Left forelimb (tissue), 1 donor: ENCODE results near the gene TSPAN13.
A peak's percentile ranks its signal among the peaks of the same experiment; 100 is the strongest.

ENCODE experiments used
- DNase-seq: peaks from one replicate; pipeline ENCODE4 v3.0.0-alpha.2; 2018; ENCODE audit warnings: low spot score

Gene TSPAN13

DNA sequence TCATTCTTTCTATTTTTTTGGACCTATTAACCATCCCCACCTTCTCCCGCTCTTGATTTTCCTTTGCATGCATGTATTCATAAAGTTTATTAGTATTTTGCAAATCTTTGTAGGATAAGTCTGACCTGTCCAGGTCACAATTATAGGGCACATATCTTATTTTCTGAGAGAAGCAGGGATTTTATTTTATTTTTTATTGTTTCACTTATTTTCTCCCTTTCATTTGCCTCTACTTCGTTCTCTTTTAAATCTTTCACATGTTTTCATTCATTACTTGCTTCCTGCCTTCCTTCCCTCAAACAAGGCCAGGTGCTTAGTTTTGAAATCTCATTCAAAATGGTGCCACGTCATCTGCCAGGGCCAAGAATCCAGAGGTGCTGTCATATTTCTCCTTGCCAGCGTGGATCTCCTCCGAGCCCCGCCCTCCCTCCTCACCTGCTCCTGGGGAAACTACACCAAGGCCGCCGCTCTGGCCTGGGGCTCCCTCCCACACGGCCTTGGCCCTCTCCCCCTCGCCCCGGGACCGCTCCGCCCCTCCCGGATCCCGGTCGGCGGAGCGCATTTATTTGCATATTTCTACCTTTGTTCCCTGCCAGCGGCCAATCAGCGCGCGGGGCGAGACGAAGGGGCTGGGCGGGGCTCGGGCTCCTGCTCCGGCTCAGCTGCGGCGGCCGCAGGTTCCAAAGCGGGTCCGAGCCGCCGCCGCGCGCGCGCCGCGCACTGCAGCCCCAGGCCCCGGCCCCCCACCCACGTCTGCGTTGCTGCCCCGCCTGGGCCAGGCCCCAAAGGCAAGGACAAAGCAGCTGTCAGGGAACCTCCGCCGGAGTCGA lies at the start of gene TSPAN13:
Gene TSPAN13 (plus strand): TSS at position 654 of the 830 bp plus-strand sequence. CDS start 213 bp downstream, outside the sequence.
- DNase-seq = peak; percentile 78

- no peak for DNase-seq
Measured at GRCh38 chr7:16708511-16708910, 45.0 kb upstream of the TSPAN13 start.

DNA sequence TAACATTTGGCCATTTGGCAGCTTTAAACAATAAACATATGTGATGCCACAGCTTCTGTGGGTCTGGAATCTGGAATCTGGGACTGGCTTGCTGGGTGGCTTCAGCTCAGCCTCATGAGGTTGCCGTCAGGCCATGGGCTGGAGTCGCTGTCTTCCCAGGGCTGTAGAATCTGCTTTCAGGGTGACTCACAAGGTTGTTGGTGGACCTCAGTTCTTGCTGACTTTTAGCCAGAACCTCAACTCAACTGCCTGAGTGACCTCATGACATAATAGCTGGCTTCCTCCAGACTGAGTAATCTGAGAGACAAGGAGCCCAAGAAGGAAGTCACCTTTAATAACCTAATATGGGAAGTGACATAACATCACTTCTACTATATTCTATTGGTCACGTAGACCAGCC lies 44.6 kb upstream of the TSPAN13 start:
- DNase-seq = no peak

DNA sequence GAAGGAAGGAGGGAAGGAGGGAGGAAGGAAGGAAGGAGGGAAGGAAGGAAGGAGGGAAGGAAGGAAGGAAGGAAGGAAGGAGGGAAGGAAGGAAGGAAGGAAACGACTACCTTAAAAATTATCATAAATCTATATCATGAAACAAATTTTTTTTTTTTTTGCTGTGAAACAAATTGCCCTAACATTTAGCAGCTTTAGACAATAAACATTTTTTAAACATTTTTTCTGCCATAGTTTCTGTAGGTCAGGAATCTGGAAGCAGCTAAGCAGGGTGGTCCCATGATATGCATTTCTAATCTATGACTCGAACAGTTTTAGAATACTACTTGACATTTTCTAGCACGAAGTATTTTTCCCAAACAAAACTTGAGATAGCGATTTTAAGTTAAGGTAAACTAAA lies 42.9 kb upstream of the TSPAN13 start:
- DNase-seq = no peak

DNA sequence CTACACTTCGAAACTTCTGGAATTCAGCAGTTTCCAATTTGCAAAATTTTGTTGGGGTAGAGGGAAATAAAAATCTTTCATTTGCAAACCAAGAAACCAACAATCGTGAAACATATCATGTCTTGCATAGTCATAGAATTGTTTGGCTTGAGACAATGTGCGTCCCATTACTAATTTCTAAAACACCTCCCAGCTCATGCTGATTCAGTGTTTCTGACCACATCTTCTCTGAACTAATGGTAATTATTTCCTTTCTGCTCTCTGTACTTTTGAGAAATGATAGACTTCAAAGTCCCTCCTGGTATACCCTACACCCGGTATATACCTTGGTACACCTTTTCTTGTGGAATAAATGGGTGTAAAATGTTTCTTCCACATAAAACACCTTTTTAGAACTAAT lies 41.8 kb upstream of the TSPAN13 start:
- no peak for DNase-seq

DNA sequence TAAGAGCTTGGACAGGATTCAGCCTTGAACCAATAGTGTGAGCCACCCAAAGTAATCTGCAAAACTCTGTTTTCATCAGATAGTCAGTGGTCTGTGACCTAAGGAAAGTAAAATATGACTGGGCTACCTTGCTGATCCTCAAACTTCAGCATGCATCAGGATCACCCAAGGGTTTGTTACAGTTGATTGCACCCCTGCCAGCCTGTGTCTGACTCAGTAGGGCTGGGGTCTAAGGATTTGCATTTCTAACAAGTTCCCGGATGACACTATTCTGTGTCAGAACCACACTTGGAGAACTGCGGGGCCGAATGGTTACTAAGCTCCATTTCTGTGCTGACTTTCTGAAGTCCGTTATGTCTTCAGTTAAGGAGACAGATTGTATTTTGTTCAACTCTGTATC lies 40.6 kb upstream of the TSPAN13 start:
- no peak for DNase-seq

DNA sequence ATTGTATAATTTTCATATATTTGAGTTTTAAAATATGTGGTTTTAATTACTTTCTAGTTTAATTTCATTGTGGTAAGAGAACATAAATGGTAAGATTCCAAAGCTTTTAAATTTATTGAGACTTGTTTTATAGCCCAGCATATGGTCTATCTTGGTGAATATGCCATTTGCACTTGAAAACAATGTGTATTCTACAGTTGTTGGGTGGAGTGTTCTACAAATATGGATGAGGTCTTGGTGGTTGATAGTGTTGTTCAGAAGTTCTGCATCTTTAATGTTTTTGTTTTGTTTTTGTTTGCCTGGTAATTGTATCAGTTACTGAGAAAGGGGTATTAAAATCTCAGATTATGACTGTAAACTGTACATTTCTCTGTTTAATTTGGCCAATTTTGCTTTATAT lies 37.6 kb upstream of the TSPAN13 start:
- DNase-seq = no peak

GRCh38 chr7:16718111-16718656 lies 35.4 kb upstream of the TSPAN13 start:
- no peak for DNase-seq

GRCh38 chr7:16719699-16720098 lies 33.9 kb upstream of the TSPAN13 start:
- no peak for DNase-seq

DNA sequence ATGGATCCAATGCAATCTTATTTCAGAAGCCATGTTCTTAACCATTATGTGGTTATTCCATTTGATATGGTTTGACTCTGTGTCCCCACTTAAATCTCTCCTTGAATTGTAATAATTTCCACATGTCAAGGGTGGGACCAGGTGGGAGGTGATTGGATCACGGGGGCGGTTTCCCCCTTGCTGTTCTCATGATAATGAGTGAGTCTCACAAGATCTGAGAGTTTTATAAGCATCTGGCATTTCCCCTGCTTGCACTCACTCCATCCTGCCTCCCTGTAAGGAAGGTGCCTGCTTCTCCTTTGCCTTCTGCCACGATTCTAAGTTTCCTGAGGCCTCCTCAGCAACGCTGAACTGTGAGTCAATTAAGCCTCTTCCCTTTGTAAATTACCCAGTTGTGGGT lies 32.0 kb upstream of the TSPAN13 start:
- DNase-seq = no peak

DNA sequence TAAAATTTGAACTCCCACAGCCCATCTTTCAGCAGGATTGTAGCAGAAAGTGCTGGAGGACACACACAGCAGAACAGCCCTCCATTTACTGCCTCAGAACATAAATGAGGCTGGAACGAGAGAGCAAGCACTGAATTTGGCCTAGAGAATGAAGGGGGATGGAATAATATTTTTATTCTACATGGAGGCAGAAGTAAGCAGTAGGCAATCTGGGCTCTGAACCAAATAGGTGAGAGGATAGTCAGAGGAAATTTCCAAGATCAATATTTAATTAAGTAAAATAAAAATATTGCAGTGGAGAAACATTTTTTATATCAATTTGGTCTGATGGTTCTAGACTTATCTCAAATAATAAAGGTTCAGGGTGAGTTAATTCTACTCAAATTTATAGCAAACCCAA lies 29.2 kb upstream of the TSPAN13 start:
- no peak for DNase-seq

GRCh38 chr7:16726189-16726588 lies 27.4 kb upstream of the TSPAN13 start:
- no peak for DNase-seq

GRCh38 chr7:16727736-16728135 lies 25.8 kb upstream of the TSPAN13 start:
- DNase-seq = no peak

- no peak for DNase-seq
Measured at GRCh38 chr7:16728811-16729210, 24.7 kb upstream of the TSPAN13 start.

DNA sequence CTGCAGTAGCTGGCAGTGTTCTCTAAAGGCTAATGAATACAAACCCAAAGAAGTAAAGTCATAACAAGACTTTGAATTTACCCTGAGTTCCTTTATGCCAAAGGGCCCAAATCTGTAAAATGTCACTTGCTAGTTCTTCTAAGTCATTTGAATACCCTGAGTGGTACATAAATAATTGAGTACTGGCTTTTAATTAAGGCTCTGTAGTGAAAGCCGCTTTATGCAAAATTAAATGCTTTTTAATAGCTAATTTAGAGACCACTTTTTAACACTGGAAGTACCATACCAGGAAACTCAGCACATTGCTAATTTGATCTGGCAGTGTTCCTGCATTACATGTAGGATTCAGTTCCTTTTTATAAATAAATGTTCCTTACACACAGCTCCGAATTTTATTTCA lies 24.0 kb upstream of the TSPAN13 start:
- no peak for DNase-seq

- DNase-seq = no peak
Measured at GRCh38 chr7:16730937-16731336, 22.6 kb upstream of the TSPAN13 start.

GRCh38 chr7:16732828-16733227 lies 20.7 kb upstream of the TSPAN13 start:
- no peak for DNase-seq

DNA sequence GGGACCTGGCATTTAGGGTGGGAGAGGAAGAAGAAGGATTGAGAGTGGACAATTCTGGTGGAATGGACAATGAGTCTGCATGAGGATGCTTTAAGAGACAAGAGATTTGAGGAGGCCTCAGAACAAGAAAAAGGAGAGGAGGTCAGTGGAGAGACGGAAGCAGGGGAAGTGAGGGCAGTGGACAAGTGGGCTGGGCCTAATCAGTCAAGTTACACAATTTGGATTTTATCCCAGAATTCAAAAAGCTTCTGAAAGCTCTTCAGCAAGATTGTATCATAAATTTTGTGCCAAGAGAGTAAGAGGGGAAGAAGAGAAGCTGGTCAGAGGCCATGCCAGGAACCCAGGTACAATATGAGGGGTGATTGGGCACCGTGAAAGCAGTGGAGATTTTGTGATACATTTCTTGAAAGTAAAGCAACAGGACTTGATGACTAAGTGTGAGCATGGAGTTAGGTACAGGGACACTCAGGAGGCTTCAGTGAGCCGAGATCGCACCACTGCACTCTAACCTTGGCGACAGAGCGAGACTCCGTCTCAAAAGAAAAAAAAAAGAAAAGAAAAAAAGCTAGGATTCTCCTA lies 19.3 kb upstream of the TSPAN13 start:
- DNase-seq = no peak

- DNase-seq = no peak
Measured at GRCh38 chr7:16735020-16735419, 18.5 kb upstream of the TSPAN13 start.

DNA sequence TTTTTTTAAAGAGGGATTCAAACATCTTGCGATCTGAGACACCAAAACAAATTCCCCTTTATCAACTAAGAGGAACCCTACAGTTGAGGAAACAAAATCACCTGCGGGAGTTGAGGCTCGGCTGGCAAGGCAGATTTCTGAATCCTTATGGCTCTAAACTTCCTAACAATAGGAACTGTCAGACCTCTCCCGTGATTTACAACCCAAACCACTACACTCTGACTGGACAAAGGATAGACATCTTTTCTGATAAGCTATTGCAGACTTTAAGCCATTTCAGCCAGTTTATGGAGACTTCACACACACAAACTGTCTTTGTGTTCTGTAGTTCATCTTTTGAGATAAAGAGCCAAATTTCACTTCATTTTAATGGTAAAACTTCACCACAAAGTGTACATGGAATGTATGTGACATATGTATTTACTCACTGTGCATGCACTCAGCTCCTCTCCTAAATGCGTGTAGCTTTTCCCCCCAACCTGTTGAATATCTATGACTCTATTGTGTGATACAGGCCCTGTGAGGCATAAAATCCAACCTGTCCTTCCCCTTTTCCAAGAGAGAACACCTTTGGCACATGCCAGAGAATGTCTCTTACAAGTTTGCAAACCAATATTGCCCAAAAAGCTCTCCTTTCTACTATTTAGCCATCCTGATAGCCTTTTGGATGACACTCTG lies 15.4 kb upstream of the TSPAN13 start:
- no peak for DNase-seq

DNA sequence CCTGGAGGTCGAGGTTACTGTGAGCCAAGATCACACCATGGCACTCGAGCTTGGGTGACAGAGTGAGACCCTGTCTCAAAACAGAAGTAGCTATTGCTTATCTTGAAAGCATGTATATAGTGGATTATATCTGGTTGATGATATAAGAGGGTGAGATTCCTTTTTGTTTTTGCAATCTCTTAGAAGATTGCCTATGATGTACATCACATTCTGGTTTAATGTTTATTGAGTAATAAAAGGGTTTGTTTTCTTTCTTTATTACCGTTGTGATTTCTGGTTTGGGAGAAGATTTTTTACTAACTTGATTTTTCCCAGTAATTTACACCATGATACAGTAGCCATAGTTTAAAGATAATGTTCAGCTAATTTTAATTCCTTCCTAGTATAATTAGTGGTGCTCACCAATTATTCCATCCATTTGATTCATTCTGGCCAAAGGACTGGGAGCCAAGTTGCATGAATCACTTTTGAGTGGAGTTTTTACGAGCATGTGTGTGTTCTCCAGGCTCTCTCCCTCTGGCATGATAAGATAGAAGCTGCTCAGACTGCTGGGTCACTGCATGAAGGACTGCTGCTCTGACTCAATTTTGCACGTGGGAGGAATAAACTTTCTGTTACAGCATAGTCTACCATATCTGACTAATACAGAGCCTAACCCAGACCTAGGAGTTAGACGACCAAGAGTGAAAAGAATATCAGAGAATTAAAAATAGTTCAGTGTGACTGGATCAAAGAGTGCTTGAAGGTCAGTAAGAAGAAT lies 13.5 kb upstream of the TSPAN13 start:
- no peak for DNase-seq

DNA sequence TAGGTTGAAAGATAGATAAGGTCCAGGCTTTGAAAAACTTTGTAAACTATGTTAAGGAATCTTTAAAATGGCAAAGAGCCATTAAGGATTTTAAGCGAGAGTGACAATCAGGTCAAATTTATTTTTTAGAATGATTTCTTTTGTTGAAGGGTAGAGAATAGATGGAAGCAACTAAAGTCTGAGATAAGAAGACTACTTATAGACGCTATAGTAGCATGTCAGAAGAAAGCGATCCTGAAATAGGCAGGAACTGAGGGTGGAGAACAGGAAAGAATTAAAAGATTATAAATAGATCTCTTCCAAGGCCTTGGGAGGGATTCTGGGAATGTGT lies 13.0 kb upstream of the TSPAN13 start:
- no peak for DNase-seq
